K562 (cell line): ENCODE results near the gene PTPN7.

Source experiments
- AFF1 ChIP-seq, 2 experiments: fragments of 450-650 bp; IDR thresholded peaks; 2 replicates each; pipeline ENCODE4 v1.6.1; 2018; ENCODE audit warnings: mild to moderate bottlenecking in 2 of 2, low read depth in 1 of 2; ENCODE audit not compliant: partially characterized antibody in 2 of 2
- CTCF ChIP-seq, 3 experiments: IDR thresholded peaks in 2 of 3; conservative IDR thresholded peaks in 1 of 3; 2 replicates each; pipeline ENCODE4 v1.5.1; 2011 to 2012; ENCODE audit warnings: low read length in 3 of 3, mild to moderate bottlenecking in 3 of 3, control low read depth in 2 of 3, improper control_type of control experiment in 1 of 3, inconsistent platforms in 1 of 3, low read depth in 1 of 3, mixed read lengths in 1 of 3, moderate library complexity in 1 of 3; ENCODE audit not compliant: insufficient read depth in 2 of 3
- E2F5 ChIP-seq: sonication (generic); formaldehyde crosslinking; IDR thresholded peaks from 2 replicates; pipeline ENCODE4 v1.8.0; 2022; ENCODE audit warnings: mild to moderate bottlenecking, missing genetic modification reagents
- EP300 ChIP-seq: IDR thresholded peaks from 2 replicates; pipeline ENCODE4 v1.6.1; 2012; ENCODE audit warnings: low read length, improper control_type of control experiment
- PHF20 ChIP-seq: fragments of 450-650 bp; IDR thresholded peaks from 2 replicates; pipeline ENCODE4 v1.6.1; 2018; ENCODE audit not compliant: partially characterized antibody
- POLR2A ChIP-seq: fragments of 450-650 bp; conservative IDR thresholded peaks from 2 replicates; pipeline ENCODE4 v1.6.1; 2016
- POLR2AphosphoS5 ChIP-seq: IDR thresholded peaks from 2 replicates; pipeline ENCODE4 v1.6.1; 2011; ENCODE audit warnings: mild to moderate bottlenecking, low read depth, low read length, moderate library complexity; ENCODE audit not compliant: control insufficient read depth, insufficient read depth
- SMAD2 ChIP-seq: fragments of 150-350 bp; IDR thresholded peaks from 2 replicates; pipeline ENCODE4 v1.6.1; 2014; ENCODE audit warnings: low read depth, mild to moderate bottlenecking, low read length
- SP2 ChIP-seq: IDR thresholded peaks from 2 replicates; pipeline ENCODE4 v1.6.1; 2011; ENCODE audit warnings: mild to moderate bottlenecking, low read depth, low read length, moderate library complexity; ENCODE audit not compliant: poor library complexity, severe bottlenecking; ENCODE audit errors: extremely low read depth
- SRSF3 ChIP-seq: fragments of 200-400 bp; formaldehyde crosslinking; IDR thresholded peaks from 2 replicates; pipeline ENCODE4 v1.6.1; 2016; ENCODE audit warnings: mild to moderate bottlenecking, low read length, moderate library complexity; ENCODE audit not compliant: insufficient read depth
- U2AF2 ChIP-seq: fragments of 200-400 bp; formaldehyde crosslinking; optimal IDR thresholded peaks from 2 replicates; pipeline ENCODE3; 2017; ENCODE audit warnings: low read depth, mild to moderate bottlenecking, low read length
- ZNF407 ChIP-seq: fragments of 450-650 bp; IDR thresholded peaks from 2 replicates; pipeline ENCODE4 v1.6.1; 2016; ENCODE audit warnings: low read depth
- ZNF609 ChIP-seq: sonication (generic); formaldehyde crosslinking; IDR thresholded peaks from 2 replicates; pipeline ENCODE4 v1.8.1; 2023; ENCODE audit warnings: missing genetic modification reagents, mild to moderate bottlenecking, borderline replicate concordance

- TF ChIP-seq SP2 (no peak), CTCF (IDR thresholded peaks at IDR 0.05 in 2 of 3, conservative IDR thresholded peaks at IDR 0.05 in 1 of 3; ENCODE audit: insufficient read depth in 2 of 3, low read depth in 1 of 3, low read length in 3 of 3) (no peak), SMAD2 (no peak), POLR2A (no peak), POLR2AphosphoS5 (no peak), ZNF407 (no peak), AFF1 (IDR thresholded peaks at IDR 0.05; ENCODE audit: low read depth in 1 of 2, partially characterized antibody in 2 of 2) (no peak), SRSF3 (no peak), EP300 (no peak), ZNF609 (CRISPR knock-in tag) (no peak), PHF20 (no peak), U2AF2 (no peak), E2F5 (CRISPR knock-in tag) (no peak)
Observed at GRCh38 chr1:202186327-202186726, 25.9 kb upstream of the PTPN7 start.
